Measurements from ENCODE around the gene ANKS1A.
A peak's percentile ranks its signal among the peaks of the same experiment; 100 is the strongest.

Gene ANKS1A

DNA sequence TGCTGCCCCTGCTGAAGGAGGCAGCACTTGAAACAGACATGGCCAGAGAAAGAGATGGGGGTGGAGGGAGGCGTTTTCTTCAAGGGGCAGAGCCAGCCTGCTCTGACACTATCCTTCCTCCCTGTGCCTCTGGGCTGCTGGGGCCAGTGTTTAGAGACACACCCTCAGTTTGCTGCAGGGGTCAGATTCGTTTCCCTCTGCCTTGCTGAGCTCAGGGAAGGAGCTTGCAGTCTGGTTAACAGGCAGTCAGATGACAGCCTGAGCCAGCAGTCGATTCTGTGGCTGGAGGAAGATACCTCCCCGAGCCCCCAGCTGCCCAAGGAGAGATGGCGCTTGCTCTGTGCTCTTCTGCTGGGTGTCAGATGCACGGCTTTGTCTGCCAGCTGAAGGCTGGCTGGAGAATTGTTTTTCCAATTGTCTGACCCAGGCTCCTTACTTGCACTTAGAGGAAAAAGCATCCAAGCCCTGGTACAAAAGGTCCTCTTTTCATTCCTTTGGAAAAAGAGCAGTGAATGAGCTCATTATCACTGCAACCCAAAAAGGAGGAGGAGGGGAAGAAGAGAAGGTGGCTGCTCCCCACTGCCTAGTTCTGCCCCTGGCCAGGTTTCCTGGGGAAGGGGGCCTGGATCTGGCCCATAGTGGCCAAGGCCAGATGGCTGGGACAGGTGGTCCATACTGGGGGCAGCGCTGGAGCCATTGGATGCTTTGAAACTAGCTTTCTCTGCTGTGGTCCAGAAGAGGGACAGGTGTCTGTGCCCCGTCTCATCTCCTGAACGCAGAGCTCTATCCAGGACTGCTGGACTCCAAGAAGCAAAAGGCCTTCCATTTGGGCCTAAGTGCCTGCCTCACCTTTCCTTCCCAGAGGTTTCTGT, 163.9 kb downstream of the ANKS1A start:
- TF ChIP-seq, protein P1, sequence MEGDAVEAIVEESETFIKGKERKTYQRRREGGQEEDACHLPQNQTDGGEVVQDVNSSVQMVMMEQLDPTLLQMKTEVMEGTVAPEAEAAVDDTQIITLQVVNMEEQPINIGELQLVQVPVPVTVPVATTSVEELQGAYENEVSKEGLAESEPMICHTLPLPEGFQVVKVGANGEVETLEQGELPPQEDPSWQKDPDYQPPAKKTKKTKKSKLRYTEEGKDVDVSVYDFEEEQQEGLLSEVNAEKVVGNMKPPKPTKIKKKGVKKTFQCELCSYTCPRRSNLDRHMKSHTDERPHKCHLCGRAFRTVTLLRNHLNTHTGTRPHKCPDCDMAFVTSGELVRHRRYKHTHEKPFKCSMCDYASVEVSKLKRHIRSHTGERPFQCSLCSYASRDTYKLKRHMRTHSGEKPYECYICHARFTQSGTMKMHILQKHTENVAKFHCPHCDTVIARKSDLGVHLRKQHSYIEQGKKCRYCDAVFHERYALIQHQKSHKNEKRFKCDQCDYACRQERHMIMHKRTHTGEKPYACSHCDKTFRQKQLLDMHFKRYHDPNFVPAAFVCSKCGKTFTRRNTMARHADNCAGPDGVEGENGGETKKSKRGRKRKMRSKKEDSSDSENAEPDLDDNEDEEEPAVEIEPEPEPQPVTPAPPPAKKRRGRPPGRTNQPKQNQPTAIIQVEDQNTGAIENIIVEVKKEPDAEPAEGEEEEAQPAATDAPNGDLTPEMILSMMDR (conservative IDR thresholded peaks at IDR 0.05; ENCODE audit: low read depth, low read length), result no peak
- H3K27ac ChIP-seq, result peak overlapping the region; percentile 4; the same call in 1 of the 2 replicates
- no peak overlapping the region for H2AFZ ChIP-seq (ENCODE audit: low read depth)
- H3K79me2 ChIP-seq (ENCODE audit: insufficient read depth, low read depth), result no peaks in the 10 kb centered on the region
- H3K4me2 ChIP-seq, result no peak overlapping the region
- no peaks in the 10 kb centered on the region for H3K27me3 ChIP-seq (ENCODE audit: insufficient read depth, low read depth)
- H3K4me1 ChIP-seq (ENCODE audit: low read depth, poor library complexity, severe bottlenecking), result peaks cover 53% of the 10 kb centered on the region
- no peaks in the 10 kb centered on the region for H3K36me3 ChIP-seq (ENCODE audit: insufficient read depth)
- H3K9ac ChIP-seq, result no peak overlapping the region
- H4K20me1 ChIP-seq (ENCODE audit: insufficient read depth), result no peaks in the 10 kb centered on the region
- H3K4me3 ChIP-seq (IDR thresholded peaks at IDR 0.05; ENCODE audit: insufficient read depth, low read depth, low read length), result no peak overlapping the region

DNA sequence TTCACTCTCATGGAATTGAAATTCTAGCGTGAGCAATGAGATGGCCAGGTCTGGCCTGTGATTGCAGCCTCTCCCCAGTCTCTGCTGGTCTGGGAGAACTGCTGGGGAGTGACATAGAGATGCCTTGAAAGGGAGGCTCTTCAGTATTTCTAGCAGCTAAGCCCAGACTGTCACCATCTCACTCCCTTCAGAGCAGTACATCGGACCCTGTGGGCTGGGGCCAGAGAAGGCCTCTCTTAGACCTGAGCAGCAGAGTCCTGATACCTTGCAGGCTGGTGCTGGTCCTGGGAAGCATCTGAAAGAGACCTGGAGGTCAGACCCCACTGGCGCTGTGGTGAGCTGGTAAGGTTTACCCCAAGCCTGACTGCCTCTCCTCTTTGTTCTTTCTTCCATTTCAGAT, 164.6 kb downstream of the ANKS1A start:
- Histone ChIP-seq H3K4me1 (ENCODE audit: low read depth, poor library complexity, severe bottlenecking) (peaks cover 46% of the 10 kb centered on the region), H3K36me3 (ENCODE audit: insufficient read depth) (no peaks in the 10 kb centered on the region), H4K20me1 (ENCODE audit: insufficient read depth) (no peaks in the 10 kb centered on the region), H3K27ac (no peak overlapping the region), H3K27me3 (ENCODE audit: insufficient read depth, low read depth) (no peaks in the 10 kb centered on the region), H2AFZ (ENCODE audit: low read depth) (no peak overlapping the region), H3K4me2 (no peak overlapping the region), H3K4me3 (IDR thresholded peaks at IDR 0.05; ENCODE audit: insufficient read depth, low read depth, low read length) (no peak overlapping the region), H3K79me2 (ENCODE audit: insufficient read depth, low read depth) (no peaks in the 10 kb centered on the region), H3K9ac (no peak overlapping the region)
- TF ChIP-seq, protein P1 (conservative IDR thresholded peaks at IDR 0.05; ENCODE audit: low read depth, low read length), result no peak

DNA sequence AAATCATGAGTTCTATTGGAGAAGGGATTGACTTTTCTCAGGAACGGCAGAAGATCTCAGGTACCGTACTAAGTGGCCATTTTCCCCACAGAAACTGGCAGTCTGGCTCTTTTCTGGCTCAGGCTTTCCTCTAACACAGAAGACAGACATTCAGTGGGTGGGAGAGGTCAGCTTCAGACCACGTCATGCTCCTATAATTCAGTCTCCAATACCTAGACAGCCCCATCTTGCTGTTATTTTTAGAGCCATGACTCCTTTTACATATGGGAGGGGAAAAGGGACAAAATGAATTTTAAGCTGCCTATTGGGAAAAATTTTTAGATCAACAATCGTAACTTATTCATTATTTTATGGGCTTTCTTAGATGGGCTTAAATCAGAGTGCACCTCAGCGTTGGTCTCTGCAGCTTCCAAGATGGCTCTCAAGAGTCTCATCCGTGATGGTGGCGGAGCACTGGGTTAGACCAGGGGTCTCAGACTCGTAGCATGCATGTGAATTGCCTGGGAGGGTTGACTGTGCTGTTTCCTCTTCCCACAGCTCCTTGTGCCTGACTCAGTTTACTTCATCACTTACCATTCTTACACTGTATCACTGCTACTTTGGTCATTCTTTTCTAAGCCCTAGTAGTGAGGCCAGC, 165.2 kb downstream of the ANKS1A start:
- Histone ChIP-seq H3K4me1 (ENCODE audit: low read depth, poor library complexity, severe bottlenecking) (peaks cover 41% of the 10 kb centered on the region), H3K4me3 (IDR thresholded peaks at IDR 0.05; ENCODE audit: insufficient read depth, low read depth, low read length) (no peak overlapping the region), H3K79me2 (ENCODE audit: insufficient read depth, low read depth) (no peaks in the 10 kb centered on the region), H3K9ac (no peak overlapping the region), H3K36me3 (ENCODE audit: insufficient read depth) (no peaks in the 10 kb centered on the region), H4K20me1 (ENCODE audit: insufficient read depth) (no peaks in the 10 kb centered on the region), H3K27ac (no peak overlapping the region), H2AFZ (ENCODE audit: low read depth) (no peak overlapping the region), H3K27me3 (ENCODE audit: insufficient read depth, low read depth) (no peaks in the 10 kb centered on the region), H3K4me2 (no peak overlapping the region)
- TF ChIP-seq, protein P1 (conservative IDR thresholded peaks at IDR 0.05; ENCODE audit: low read depth, low read length), result no peak

DNA sequence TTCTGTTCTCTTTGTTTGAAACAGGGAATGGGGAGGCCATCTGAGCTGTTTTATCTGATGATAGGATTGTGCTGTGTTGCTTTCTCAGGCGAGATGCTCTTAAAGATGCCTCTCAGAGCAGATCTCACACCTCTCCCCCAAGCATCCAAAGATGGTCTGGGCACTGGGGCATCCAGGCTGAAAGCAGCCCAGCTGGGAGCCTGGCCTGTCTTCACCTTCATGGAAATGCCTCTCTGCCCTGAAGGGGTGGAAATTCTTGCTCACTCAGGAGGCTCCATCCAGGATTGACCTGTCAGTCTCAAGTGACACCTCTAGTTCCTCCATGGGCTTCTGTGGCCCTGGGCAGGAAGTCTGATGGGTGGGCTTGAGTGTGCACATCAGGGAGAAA, 165.7 kb downstream of the ANKS1A start:
- Histone ChIP-seq H3K4me2 (no peak overlapping the region), H3K27ac (no peak overlapping the region), H3K27me3 (ENCODE audit: insufficient read depth, low read depth) (no peaks in the 10 kb centered on the region), H3K79me2 (ENCODE audit: insufficient read depth, low read depth) (no peaks in the 10 kb centered on the region), H3K9ac (no peak overlapping the region), H4K20me1 (ENCODE audit: insufficient read depth) (no peaks in the 10 kb centered on the region), H3K36me3 (ENCODE audit: insufficient read depth) (no peaks in the 10 kb centered on the region), H3K4me1 (ENCODE audit: low read depth, poor library complexity, severe bottlenecking) (peaks cover 35% of the 10 kb centered on the region), H3K4me3 (IDR thresholded peaks at IDR 0.05; ENCODE audit: insufficient read depth, low read depth, low read length) (no peak overlapping the region), H2AFZ (ENCODE audit: low read depth) (no peak overlapping the region)
- TF ChIP-seq, protein P1 (conservative IDR thresholded peaks at IDR 0.05; ENCODE audit: low read depth, low read length), result no peak

All from KMS-11 (cell line).